HepG2 (cell line): ENCODE data around the gene VWCE. TPM values are rescaled to one million over a fixed set of nuclear protein-coding genes. Genes with fewer than 3 reads are reported as not detected.

Experiments
- JDP2 ChIP-seq: sonication (generic); formaldehyde crosslinking; IDR thresholded peaks from 2 replicates; pipeline ENCODE4 v1.8.1; 2022; ENCODE audit warnings: missing genetic modification reagents, borderline replicate concordance
- POLR2A ChIP-seq, 2 experiments: IDR thresholded peaks; 2 replicates each; pipeline ENCODE4 v1.6.1; 2011; ENCODE audit warnings: low read depth in 2 of 2, low read length in 2 of 2, mild to moderate bottlenecking in 1 of 2, moderate library complexity in 1 of 2; ENCODE audit not compliant: insufficient read depth in 1 of 2
- SNAI1 ChIP-seq: sonication (generic); formaldehyde crosslinking; IDR thresholded peaks from 2 replicates; pipeline ENCODE4 v1.5.0; 2020; ENCODE audit warnings: mild to moderate bottlenecking, missing genetic modification reagents, borderline replicate concordance
- polyA plus RNA-seq, 8 experiments: library from polyadenylated mRNA; depleted of rRNA in 3 of 8; stranded (reverse) in 7 of 8; unstranded in 1 of 8; fragments of >200 nt; fragmentation: Illumina TruSeq in 4 of 8; extraction: Trizol in 4 of 8; gene quantifications; 2 replicates each; pipeline versions ENCODE4 v1.2.1 to v1.2.3, GENCODE V29; 2011 to 2016; ENCODE audit warnings: low read depth in 4 of 8, missing spikeins in 1 of 8, mixed read lengths in 1 of 8; ENCODE audit not compliant: insufficient read depth in 1 of 8
- total RNA-seq, 5 experiments: library from RNA; depleted of rRNA; stranded (reverse); fragments of >200 nt; fragmentation: Illumina TruSeq; extraction: Trizol; gene quantifications; 2 replicates each; pipeline ENCODE4 v1.2.3, GENCODE V29; 2016; ENCODE audit warnings: low read depth in 1 of 5
- TF ChIP-seq, protein P1 (sequence below), 2 experiments: fragments of 450-650 bp in 1 of 2; sonication (generic) in 1 of 2; formaldehyde crosslinking in 1 of 2; IDR thresholded peaks; 2 replicates each; pipeline versions ENCODE4 v1.6.1 to v1.8.0; 2016 to 2022; ENCODE audit warnings: antibody characterized with exemption in 1 of 2, mild to moderate bottlenecking in 1 of 2, missing genetic modification reagents in 1 of 2
- TF ChIP-seq, protein P2 (sequence below): sonication (generic); formaldehyde crosslinking; IDR thresholded peaks from 2 replicates; pipeline ENCODE4 v1.5.0; 2020; ENCODE audit warnings: mild to moderate bottlenecking, missing genetic modification reagents
- TF ChIP-seq, protein P3 (sequence below): sonication (generic); formaldehyde crosslinking; IDR thresholded peaks from 2 replicates; pipeline ENCODE4 v1.4.0; 2020; ENCODE audit warnings: missing genetic modification reagents
- TF ChIP-seq, protein P4 (sequence below): sonication (generic); formaldehyde crosslinking; IDR thresholded peaks from 2 replicates; pipeline ENCODE4 v1.4.0; 2020; ENCODE audit warnings: missing genetic modification reagents

VWCE gene
- total and polyA plus RNA-seq, 2 of the 13 experiments (the other 11 are each of a cell fraction or from before 2014, with no cell fraction given): 27.6 to 58.3 TPM

DNA sequence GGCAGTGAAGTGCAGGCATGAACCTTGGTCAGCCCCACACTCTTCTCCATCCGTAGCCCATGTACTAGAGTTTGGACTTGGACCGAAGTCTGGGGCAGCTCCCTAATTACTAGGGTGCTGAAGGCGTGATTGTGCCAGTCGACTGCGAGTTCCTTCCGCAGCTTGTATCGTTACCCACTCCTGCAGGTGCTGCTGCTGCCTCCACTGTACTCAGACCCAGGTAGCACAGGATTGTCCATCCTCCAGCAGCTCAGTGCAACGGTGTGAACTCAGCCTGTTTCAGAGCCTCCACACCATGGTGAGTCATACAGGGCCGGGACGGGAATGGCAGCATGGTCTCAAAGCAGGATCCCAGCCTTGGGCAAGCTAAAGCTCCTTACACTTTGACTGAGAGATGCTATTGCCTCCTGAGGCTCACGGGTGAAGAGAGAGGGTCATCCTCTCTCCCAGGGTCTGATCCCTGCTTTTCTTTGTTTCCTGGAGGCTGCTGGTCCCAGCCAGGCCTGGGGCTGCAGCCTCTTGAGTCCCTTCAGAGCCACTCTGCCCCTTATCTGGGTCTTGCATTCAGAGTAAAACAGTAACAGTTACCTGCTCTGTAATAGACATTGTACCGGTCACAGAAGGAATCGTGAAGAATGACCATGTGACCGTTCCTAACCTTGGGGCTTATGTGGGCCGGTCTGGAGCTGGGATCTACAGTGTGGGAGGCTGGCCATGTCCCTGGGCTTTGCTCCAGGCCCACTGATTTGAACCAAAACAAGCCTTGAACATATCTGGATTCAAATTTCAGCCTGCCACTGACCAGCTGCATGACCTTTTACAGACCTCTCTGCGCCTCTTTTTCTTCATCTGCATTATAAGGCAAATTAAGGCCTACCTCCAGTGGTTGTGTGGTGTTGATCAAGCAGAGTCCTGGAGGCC, 39.6 kb upstream of the VWCE start (continued):
- TF ChIP-seq, protein P1, sequence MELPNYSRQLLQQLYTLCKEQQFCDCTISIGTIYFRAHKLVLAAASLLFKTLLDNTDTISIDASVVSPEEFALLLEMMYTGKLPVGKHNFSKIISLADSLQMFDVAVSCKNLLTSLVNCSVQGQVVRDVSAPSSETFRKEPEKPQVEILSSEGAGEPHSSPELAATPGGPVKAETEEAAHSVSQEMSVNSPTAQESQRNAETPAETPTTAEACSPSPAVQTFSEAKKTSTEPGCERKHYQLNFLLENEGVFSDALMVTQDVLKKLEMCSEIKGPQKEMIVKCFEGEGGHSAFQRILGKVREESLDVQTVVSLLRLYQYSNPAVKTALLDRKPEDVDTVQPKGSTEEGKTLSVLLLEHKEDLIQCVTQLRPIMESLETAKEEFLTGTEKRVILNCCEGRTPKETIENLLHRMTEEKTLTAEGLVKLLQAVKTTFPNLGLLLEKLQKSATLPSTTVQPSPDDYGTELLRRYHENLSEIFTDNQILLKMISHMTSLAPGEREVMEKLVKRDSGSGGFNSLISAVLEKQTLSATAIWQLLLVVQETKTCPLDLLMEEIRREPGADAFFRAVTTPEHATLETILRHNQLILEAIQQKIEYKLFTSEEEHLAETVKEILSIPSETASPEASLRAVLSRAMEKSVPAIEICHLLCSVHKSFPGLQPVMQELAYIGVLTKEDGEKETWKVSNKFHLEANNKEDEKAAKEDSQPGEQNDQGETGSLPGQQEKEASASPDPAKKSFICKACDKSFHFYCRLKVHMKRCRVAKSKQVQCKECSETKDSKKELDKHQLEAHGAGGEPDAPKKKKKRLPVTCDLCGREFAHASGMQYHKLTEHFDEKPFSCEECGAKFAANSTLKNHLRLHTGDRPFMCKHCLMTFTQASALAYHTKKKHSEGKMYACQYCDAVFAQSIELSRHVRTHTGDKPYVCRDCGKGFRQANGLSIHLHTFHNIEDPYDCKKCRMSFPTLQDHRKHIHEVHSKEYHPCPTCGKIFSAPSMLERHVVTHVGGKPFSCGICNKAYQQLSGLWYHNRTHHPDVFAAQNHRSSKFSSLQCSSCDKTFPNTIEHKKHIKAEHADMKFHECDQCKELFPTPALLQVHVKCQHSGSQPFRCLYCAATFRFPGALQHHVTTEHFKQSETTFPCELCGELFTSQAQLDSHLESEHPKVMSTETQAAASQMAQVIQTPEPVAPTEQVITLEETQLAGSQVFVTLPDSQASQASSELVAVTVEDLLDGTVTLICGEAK (IDR thresholded peaks at IDR 0.05): no peak
- TF ChIP-seq, protein P1 (CRISPR knock-in tag; IDR thresholded peaks at IDR 0.05): peak; percentile 59; the same call in 1 of the 2 replicates
- TF ChIP-seq, protein P2, sequence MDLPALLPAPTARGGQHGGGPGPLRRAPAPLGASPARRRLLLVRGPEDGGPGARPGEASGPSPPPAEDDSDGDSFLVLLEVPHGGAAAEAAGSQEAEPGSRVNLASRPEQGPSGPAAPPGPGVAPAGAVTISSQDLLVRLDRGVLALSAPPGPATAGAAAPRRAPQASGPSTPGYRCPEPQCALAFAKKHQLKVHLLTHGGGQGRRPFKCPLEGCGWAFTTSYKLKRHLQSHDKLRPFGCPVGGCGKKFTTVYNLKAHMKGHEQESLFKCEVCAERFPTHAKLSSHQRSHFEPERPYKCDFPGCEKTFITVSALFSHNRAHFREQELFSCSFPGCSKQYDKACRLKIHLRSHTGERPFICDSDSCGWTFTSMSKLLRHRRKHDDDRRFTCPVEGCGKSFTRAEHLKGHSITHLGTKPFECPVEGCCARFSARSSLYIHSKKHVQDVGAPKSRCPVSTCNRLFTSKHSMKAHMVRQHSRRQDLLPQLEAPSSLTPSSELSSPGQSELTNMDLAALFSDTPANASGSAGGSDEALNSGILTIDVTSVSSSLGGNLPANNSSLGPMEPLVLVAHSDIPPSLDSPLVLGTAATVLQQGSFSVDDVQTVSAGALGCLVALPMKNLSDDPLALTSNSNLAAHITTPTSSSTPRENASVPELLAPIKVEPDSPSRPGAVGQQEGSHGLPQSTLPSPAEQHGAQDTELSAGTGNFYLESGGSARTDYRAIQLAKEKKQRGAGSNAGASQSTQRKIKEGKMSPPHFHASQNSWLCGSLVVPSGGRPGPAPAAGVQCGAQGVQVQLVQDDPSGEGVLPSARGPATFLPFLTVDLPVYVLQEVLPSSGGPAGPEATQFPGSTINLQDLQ: peak; percentile 23; the same call in 1 of the 2 replicates
- TF ChIP-seq JDP2 (CRISPR knock-in tag) (no peak; the same call in 1 of the 2 replicates), SNAI1 (CRISPR knock-in tag) (peak; percentile 7; the same call in 1 of the 2 replicates), POLR2A (IDR thresholded peaks at IDR 0.05; ENCODE audit: insufficient read depth in 1 of 2, low read depth in 2 of 2, low read length in 2 of 2) (peak; percentile 96 to 98)
- TF ChIP-seq, protein P3, sequence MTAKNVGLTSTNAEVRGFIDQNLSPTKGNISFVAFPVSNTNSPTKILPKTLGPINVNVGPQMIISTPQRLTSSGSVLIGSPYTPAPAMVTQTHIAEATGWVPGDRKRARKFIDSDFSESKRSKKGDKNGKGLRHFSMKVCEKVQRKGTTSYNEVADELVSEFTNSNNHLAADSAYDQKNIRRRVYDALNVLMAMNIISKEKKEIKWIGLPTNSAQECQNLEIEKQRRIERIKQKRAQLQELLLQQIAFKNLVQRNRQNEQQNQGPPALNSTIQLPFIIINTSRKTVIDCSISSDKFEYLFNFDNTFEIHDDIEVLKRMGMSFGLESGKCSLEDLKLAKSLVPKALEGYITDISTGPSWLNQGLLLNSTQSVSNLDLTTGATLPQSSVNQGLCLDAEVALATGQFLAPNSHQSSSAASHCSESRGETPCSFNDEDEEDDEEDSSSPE (CRISPR knock-in tag): no peak
- TF ChIP-seq, protein P4, sequence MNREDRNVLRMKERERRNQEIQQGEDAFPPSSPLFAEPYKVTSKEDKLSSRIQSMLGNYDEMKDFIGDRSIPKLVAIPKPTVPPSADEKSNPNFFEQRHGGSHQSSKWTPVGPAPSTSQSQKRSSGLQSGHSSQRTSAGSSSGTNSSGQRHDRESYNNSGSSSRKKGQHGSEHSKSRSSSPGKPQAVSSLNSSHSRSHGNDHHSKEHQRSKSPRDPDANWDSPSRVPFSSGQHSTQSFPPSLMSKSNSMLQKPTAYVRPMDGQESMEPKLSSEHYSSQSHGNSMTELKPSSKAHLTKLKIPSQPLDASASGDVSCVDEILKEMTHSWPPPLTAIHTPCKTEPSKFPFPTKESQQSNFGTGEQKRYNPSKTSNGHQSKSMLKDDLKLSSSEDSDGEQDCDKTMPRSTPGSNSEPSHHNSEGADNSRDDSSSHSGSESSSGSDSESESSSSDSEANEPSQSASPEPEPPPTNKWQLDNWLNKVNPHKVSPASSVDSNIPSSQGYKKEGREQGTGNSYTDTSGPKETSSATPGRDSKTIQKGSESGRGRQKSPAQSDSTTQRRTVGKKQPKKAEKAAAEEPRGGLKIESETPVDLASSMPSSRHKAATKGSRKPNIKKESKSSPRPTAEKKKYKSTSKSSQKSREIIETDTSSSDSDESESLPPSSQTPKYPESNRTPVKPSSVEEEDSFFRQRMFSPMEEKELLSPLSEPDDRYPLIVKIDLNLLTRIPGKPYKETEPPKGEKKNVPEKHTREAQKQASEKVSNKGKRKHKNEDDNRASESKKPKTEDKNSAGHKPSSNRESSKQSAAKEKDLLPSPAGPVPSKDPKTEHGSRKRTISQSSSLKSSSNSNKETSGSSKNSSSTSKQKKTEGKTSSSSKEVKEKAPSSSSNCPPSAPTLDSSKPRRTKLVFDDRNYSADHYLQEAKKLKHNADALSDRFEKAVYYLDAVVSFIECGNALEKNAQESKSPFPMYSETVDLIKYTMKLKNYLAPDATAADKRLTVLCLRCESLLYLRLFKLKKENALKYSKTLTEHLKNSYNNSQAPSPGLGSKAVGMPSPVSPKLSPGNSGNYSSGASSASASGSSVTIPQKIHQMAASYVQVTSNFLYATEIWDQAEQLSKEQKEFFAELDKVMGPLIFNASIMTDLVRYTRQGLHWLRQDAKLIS: peak; percentile 84
